ENCODE data around the gene MBTD1. TPM values are rescaled to one million over a fixed set of nuclear protein-coding genes. Genes with fewer than 3 reads are reported as not detected.

Gene MBTD1
- total RNA-seq, 1 donor from 2014 or later, result 20.1 TPM

DNA sequence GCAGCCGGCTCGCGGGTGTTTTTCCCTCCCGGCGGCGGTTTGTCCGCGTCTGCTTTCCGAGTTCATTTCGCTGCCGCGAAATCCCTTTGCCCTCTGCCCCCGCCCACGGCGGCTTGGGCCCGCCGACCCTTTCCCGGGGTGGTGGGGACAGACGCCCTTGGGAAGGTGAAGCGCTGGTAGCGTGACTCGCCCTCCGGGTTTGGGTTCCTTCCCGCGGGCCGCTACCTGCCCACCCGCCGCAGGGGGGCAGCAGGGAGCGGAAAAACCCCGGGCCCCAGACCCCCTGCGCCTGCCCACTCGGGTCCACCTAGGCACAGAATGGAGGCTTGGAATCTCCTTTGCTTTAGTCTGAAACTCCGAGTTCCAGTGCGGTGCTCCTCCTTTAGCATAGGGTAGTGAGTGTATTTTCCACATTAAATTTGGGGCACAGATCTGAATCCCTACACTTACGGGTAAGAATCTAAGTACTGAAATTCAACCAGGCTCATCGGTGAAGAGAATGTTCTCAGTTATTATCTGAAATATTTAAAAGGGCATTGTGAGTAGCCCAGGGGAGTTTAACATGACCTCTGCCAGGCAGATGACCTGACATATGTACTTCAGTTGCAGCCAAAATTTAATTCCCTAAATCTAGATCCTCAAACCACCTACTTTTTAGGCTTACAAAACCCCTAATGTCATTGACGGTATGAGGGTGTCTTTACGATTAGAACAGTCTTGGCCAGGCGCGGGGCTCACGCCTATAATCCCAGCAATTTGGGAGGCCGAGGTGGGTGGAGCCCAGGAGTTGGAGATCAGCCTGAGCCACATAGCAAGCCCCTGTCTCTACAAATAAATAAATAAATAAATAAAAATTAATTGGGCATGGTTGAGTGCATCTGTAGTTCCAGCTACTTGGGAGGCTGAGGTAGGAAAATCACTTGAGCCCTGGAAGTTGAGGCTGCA lies 92.6 kb downstream of the MBTD1 start:
- Histone ChIP-seq H3K27ac (peak overlapping the region; percentile 89), H3K4me1 (peaks cover 22% of the 10 kb centered on the region), H3K9me3 (no peaks in the 10 kb centered on the region), H3K27me3 (no peaks in the 10 kb centered on the region), H3K36me3 (peaks cover 0 to 40% of the 10 kb centered on the region in 2 donors), H3K4me3 (peak overlapping the region; percentile 70 to 87)
- TF ChIP-seq POLR2A (IDR thresholded peaks at IDR 0.05), result no peak
- TF ChIP-seq, protein P1, sequence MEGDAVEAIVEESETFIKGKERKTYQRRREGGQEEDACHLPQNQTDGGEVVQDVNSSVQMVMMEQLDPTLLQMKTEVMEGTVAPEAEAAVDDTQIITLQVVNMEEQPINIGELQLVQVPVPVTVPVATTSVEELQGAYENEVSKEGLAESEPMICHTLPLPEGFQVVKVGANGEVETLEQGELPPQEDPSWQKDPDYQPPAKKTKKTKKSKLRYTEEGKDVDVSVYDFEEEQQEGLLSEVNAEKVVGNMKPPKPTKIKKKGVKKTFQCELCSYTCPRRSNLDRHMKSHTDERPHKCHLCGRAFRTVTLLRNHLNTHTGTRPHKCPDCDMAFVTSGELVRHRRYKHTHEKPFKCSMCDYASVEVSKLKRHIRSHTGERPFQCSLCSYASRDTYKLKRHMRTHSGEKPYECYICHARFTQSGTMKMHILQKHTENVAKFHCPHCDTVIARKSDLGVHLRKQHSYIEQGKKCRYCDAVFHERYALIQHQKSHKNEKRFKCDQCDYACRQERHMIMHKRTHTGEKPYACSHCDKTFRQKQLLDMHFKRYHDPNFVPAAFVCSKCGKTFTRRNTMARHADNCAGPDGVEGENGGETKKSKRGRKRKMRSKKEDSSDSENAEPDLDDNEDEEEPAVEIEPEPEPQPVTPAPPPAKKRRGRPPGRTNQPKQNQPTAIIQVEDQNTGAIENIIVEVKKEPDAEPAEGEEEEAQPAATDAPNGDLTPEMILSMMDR (IDR thresholded peaks at IDR 0.05), result peak in 2 of 3 experiments; percentile 34 to 44
- peak in 1 of 2 donors; percentile 1 for TF ChIP-seq POLR2AphosphoS5 (IDR thresholded peaks at IDR 0.05; ENCODE audit: insufficient read depth in 1 of 2, low read depth in 1 of 2)
- intact Hi-C loops (cut with DNase I), result no loop called here
- peak in 1 of 2 donors; percentile 84 for DNase-seq (ENCODE audit: extremely low spot score in 2 of 2)

DNA sequence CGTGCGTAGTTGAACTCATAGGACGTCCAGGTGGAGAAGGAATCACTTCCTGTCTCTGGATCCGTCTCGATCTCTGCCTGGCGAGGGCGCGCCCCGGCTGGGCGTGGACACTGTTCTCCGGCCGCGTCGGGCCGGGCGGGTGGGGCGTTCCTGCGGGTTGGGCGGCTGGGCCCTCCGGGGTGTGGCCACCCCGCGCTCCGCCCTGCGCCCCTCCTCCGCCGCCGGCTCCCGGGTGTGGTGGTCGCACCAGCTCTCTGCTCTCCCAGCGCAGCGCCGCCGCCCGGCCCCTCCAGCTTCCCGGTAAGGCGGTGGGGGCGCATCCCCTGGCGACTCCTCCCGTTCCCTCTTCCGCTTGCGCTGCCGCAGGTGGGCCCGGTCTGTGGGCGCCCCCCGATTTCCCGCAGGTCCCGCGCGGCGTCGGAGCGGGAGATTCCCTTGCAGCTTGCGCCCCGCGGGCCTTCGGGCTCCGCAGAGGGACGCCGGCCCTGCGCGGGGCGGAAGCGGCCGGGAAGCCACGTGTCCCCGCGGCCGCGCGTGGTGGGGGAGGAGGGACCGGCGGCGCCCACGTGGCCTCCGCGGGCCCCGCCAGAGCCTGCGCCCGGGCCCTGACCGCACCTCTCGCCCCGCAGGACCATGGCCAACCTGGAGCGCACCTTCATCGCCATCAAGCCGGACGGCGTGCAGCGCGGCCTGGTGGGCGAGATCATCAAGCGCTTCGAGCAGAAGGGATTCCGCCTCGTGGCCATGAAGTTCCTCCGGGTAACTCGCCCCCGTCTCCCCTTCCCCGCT lies 93.5 kb downstream of the MBTD1 start, which contains the start of gene NME2:
Gene NME2, plus strand, starts transcription at position 214 of the 789 bp plus-strand sequence. Its CDS starts 420 bp downstream, at position 634.
- Histone ChIP-seq H3K9me3 (no peaks in the 10 kb centered on the region), H3K27ac (peak within 1 kb of the TSS; percentile 89), H3K4me3 (peak within 1 kb of the TSS; percentile 70 to 87), H3K36me3 (peaks cover 0 to 39% of the 10 kb centered on the region in 2 donors), H3K27me3 (no peaks in the 10 kb centered on the region), H3K4me1 (peaks cover 22% of the 10 kb centered on the region)
- TF ChIP-seq, protein P1 (IDR thresholded peaks at IDR 0.05), result peak in 1 of 3 experiments; percentile 7
- TF ChIP-seq POLR2A (IDR thresholded peaks at IDR 0.05), result peak in 1 of 2 donors; percentile 27
- TF ChIP-seq POLR2AphosphoS5 (IDR thresholded peaks at IDR 0.05; ENCODE audit: insufficient read depth in 1 of 2, low read depth in 1 of 2), result peak in 1 of 2 donors; percentile 69
- peak in 1 of 2 donors; percentile 92 for DNase-seq (ENCODE audit: extremely low spot score in 2 of 2)
- intact Hi-C loops (cut with DNase I), result no loop called here

DNA sequence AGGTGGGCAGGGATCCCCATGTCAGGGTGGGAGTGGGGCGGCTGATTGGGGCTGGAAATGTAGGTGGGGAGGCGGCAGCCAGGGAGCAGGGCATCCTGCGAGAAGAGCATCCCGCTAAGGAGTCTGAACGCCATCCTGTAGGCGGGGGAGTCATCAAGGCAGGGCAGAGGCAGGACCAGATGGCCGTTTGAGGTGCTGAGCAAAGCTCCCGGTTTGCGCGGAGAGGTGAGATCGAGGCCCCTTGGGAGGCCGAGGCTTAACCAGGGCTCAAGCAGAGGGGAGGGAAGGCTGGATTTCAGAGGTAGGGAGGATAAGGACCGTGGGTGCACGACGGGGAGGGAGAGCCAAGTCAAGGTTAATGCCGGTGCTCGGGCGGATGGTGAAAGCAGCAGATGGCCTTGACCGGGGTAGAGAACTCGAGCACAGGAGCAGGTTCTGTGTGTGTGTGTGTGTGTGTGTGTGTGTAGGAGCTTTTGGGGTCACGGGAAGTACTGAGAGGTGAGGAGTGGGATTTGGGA lies 94.1 kb downstream of the MBTD1 start:
- no peak for TF ChIP-seq POLR2A (IDR thresholded peaks at IDR 0.05)
- TF ChIP-seq, protein P1 (IDR thresholded peaks at IDR 0.05), result no peak
- TF ChIP-seq POLR2AphosphoS5 (IDR thresholded peaks at IDR 0.05; ENCODE audit: insufficient read depth in 1 of 2, low read depth in 1 of 2), result no peak
- Histone ChIP-seq H3K27me3 (no peaks in the 10 kb centered on the region), H3K4me1 (peaks cover 22% of the 10 kb centered on the region), H3K36me3 (peaks cover 0 to 39% of the 10 kb centered on the region in 2 donors), H3K4me3 (peak overlapping the region; percentile 70 to 87), H3K27ac (peak overlapping the region; percentile 89), H3K9me3 (no peaks in the 10 kb centered on the region)
- intact Hi-C loops (cut with DNase I), result no loop called here
- peak in 1 of 2 donors; percentile 86 for DNase-seq (ENCODE audit: extremely low spot score in 2 of 2)

DNA sequence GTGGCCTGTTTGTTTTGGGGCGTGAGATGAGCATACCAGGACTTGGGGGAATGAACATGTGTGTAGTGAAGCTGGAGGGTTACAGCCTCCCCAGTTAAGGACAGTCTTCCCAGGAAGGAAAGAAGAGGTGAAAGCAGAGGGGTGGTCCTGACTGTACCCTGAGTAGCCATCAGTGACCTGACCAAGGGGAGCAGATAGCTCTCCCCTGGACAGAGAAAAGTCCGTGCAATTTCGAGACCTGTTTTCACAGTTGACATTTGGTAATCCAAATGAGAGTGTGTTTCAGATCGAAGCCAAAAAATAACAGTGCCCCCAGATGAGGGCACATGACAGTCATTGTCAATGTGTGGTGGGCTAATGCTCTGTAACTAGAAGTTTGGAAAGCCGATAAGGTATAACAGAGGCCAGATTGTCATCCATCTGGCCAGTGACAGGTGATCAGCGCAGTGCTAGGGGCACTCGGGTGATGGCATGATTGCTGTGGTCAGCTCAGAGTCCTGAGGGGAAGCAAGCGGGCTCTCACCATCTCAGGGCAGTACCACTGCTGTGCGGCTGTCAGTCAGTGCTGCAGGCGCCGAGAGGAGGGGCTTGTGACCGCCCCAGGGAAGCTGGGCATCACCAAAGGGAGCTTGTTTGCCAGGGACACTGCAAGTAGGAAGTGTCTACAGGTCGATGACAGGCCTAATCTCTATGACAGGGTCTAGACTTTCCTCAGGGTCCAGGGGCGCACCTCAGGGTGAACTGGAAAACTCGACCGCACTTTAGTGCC lies 94.8 kb downstream of the MBTD1 start:
- intact Hi-C loops (cut with DNase I), result no loop called here
- H3K9me3 ChIP-seq, result no peaks in the 10 kb centered on the region
- H3K4me1 ChIP-seq, result peaks cover 22% of the 10 kb centered on the region
- peak overlapping the region; percentile 70 to 87 for H3K4me3 ChIP-seq
- peak overlapping the region; percentile 89 for H3K27ac ChIP-seq
- peak in 1 of 2 donors; percentile 81 for DNase-seq (ENCODE audit: extremely low spot score in 2 of 2)
- no peak for TF ChIP-seq POLR2AphosphoS5 (IDR thresholded peaks at IDR 0.05; ENCODE audit: insufficient read depth in 1 of 2, low read depth in 1 of 2)
- TF ChIP-seq, protein P1 (IDR thresholded peaks at IDR 0.05), result no peak
- H3K36me3 ChIP-seq, result peaks cover 0 to 40% of the 10 kb centered on the region in 2 donors
- no peaks in the 10 kb centered on the region for H3K27me3 ChIP-seq
